Neural progenitor cell (in vitro differentiated cells): ENCODE data around the gene NKD1.

Experiments
- CTCF ChIP-seq: fragments of 200-600 bp; sonication (generic); IDR thresholded peaks from 2 replicates; pipeline ENCODE4 v1.5.1; 2017; ENCODE audit warnings: antibody characterized with exemption, mild to moderate bottlenecking
- EZH2phosphoT487 ChIP-seq: fragments of 200-600 bp; sonication (generic); IDR thresholded peaks from 2 replicates; pipeline ENCODE4 v1.6.1; 2017; ENCODE audit warnings: antibody characterized with exemption

- TF ChIP-seq CTCF = no peak
- TF ChIP-seq EZH2phosphoT487 = no peak
These were observed 128.6 kb downstream of the NKD1 start for GRCh38 chr16:50676684-50677225.
